KMS-11 (cell line): ENCODE measurements around the gene IMMP2L.

Experiments
- H2AFZ ChIP-seq: fragments of 200-600 bp; sonication (generic); 2 replicates; pipeline ENCODE4 v1.6.1; 2016; ENCODE audit warnings: antibody characterized with exemption, mixed run types, low read depth
- H3K27ac ChIP-seq: fragments of 200-600 bp; sonication (generic); 2 replicates; pipeline ENCODE4 v1.6.1; 2016; ENCODE audit warnings: mild to moderate bottlenecking, mixed run types
- H3K27me3 ChIP-seq: fragments of 200-600 bp; sonication (generic); 2 replicates; pipeline ENCODE4 v1.6.1; 2017; ENCODE audit warnings: mild to moderate bottlenecking, low read depth, mixed run types, moderate library complexity; ENCODE audit not compliant: insufficient read depth
- H3K36me3 ChIP-seq: fragments of 200-600 bp; sonication (generic); 2 replicates; pipeline ENCODE4 v1.6.1; 2017; ENCODE audit warnings: mild to moderate bottlenecking, mixed run types; ENCODE audit not compliant: insufficient read depth
- H3K4me1 ChIP-seq: fragments of 200-600 bp; sonication (generic); 2 replicates; pipeline ENCODE4 v1.6.1; 2016; ENCODE audit warnings: mild to moderate bottlenecking, low read depth, mixed run types; ENCODE audit not compliant: poor library complexity, severe bottlenecking
- H3K4me2 ChIP-seq: fragments of 200-600 bp; sonication (generic); 2 replicates; pipeline ENCODE4 v1.7.0; 2016; ENCODE audit warnings: mild to moderate bottlenecking, mixed run types
- H3K4me3 ChIP-seq: fragments of 200-600 bp; sonication (generic); IDR thresholded peaks from 2 replicates; pipeline ENCODE4 v1.6.1; 2017; ENCODE audit warnings: low read depth, low read length, mixed read lengths; ENCODE audit not compliant: insufficient read depth
- H3K79me2 ChIP-seq: fragments of 200-600 bp; sonication (generic); 2 replicates; pipeline ENCODE4 v1.6.1; 2016; ENCODE audit warnings: low read depth, mixed run types; ENCODE audit not compliant: insufficient read depth
- H3K9ac ChIP-seq: fragments of 200-600 bp; sonication (generic); 2 replicates; pipeline ENCODE4 v1.6.1; 2016; ENCODE audit warnings: mild to moderate bottlenecking, mixed run types
- H4K20me1 ChIP-seq: fragments of 200-600 bp; sonication (generic); 2 replicates; pipeline ENCODE4 v1.6.1; 2016; ENCODE audit warnings: mild to moderate bottlenecking, mixed run types; ENCODE audit not compliant: insufficient read depth
- TF ChIP-seq, protein P1 (sequence below): fragments of 200-600 bp; sonication (generic); conservative IDR thresholded peaks from 2 replicates; pipeline ENCODE4 v1.6.1; 2017; ENCODE audit warnings: low read depth, mild to moderate bottlenecking, antibody characterized with exemption, low read length, moderate library complexity, mixed read lengths

The IMMP2L gene

DNA sequence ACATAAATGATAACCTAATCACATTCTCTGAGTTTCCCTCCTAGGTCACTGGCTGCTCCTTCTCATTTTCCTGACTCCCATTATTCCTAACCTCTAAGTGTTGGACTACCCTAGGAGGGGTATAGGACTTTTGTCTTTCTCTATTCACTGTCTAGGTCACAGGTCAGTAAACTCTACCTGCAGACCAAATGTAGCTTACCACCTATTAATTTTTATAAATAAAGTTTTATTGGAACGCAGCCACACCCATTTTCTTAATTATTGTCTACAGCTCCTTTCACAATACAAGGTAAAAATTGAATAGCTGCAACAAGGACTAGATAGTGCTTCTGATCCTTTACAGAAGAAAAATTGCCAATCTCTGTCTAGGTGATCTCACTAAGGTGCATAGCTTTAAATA lies 156.7 kb downstream of the IMMP2L start:
- Histone ChIP-seq H3K4me3 (no peak overlapping the region), H3K27ac (no peak overlapping the region), H3K4me2 (no peak overlapping the region), H3K27me3 (no peaks in the 10 kb centered on the region), H3K9ac (no peak overlapping the region), H3K79me2 (no peaks in the 10 kb centered on the region), H3K36me3 (no peaks in the 10 kb centered on the region), H3K4me1 (peaks cover 22% of the 10 kb centered on the region), H4K20me1 (no peaks in the 10 kb centered on the region), H2AFZ (no peak overlapping the region)
- TF ChIP-seq, protein P1, sequence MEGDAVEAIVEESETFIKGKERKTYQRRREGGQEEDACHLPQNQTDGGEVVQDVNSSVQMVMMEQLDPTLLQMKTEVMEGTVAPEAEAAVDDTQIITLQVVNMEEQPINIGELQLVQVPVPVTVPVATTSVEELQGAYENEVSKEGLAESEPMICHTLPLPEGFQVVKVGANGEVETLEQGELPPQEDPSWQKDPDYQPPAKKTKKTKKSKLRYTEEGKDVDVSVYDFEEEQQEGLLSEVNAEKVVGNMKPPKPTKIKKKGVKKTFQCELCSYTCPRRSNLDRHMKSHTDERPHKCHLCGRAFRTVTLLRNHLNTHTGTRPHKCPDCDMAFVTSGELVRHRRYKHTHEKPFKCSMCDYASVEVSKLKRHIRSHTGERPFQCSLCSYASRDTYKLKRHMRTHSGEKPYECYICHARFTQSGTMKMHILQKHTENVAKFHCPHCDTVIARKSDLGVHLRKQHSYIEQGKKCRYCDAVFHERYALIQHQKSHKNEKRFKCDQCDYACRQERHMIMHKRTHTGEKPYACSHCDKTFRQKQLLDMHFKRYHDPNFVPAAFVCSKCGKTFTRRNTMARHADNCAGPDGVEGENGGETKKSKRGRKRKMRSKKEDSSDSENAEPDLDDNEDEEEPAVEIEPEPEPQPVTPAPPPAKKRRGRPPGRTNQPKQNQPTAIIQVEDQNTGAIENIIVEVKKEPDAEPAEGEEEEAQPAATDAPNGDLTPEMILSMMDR: no peak

DNA sequence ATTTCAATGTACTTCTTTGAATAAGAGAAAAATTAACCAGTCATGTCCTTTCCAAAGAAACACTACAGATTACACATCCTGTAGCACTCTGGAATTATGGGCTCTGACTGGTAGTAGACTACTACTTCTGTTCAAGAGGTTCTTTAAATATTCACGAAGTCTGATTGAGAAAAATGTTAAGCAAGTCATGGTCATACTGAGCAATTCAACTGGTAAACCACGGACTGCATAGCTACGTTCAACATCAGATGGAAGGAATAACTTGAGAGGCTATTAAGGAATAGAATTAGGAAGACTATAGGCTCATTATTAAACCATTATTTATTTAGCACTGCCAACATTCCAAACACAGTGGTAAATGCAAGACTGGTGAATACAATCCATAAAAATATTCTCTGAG lies 160.8 kb downstream of the IMMP2L start:
- H3K4me3 ChIP-seq: no peak overlapping the region
- H3K27me3 ChIP-seq: no peaks in the 10 kb centered on the region
- no peaks in the 10 kb centered on the region for H3K79me2 ChIP-seq
- no peak overlapping the region for H2AFZ ChIP-seq
- H3K9ac ChIP-seq: no peak overlapping the region
- H3K36me3 ChIP-seq: no peaks in the 10 kb centered on the region
- H3K27ac ChIP-seq: no peak overlapping the region
- no peak overlapping the region for H3K4me2 ChIP-seq
- no peaks in the 10 kb centered on the region for H4K20me1 ChIP-seq
- TF ChIP-seq, protein P1: no peak
- no peaks in the 10 kb centered on the region for H3K4me1 ChIP-seq

DNA sequence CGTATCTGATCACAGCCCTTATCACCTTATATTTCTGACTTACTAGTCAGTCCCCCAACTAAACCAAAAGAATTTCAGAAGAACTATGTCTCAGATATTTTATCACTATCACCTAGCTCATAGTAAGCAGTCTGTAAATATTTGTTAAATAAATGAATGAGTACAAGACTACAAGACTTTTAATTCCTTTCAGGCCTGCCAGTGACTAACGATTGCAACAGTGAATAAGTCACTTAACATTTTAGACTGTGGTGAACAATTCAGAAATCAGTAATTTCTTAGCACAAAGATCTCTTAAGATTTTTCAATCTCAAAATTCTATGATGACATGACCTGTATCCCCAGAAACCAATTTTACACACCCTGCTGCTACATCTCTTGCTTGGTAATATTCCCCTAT lies 162.2 kb downstream of the IMMP2L start:
- Histone ChIP-seq H3K4me2 (no peak overlapping the region), H3K36me3 (no peaks in the 10 kb centered on the region), H4K20me1 (no peaks in the 10 kb centered on the region), H3K4me3 (no peak overlapping the region), H3K27ac (no peak overlapping the region), H2AFZ (no peak overlapping the region), H3K27me3 (no peaks in the 10 kb centered on the region), H3K79me2 (no peaks in the 10 kb centered on the region), H3K4me1 (no peaks in the 10 kb centered on the region), H3K9ac (no peak overlapping the region)
- TF ChIP-seq, protein P1: no peak

DNA sequence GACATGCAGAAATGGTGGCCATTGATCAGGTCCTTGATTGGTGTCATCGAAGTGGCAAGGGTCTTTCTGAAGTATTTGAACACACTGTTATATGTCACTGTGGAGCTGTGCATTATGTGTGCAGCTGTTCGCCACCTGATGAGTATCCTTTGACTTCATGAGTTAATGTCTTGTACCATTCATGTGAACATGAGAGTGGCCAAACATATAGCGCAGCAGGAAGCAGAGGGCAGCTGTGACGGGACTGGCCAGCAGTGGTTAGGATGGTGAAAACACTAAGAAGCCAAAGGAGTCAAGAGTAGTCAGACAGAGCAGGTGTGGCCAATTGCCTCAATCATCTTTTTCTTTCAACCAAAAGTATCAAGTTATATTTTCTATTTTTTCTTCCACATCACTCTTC lies 167.4 kb downstream of the IMMP2L start:
- H3K4me2 ChIP-seq: no peak overlapping the region

More for the DNA sequence above, 167.4 kb downstream of the IMMP2L start:
- no peak overlapping the region for H2AFZ ChIP-seq
- no peaks in the 10 kb centered on the region for H3K79me2 ChIP-seq
- H3K36me3 ChIP-seq: no peaks in the 10 kb centered on the region
- TF ChIP-seq, protein P1: no peak
- H3K4me3 ChIP-seq: no peak overlapping the region
- no peak overlapping the region for H3K9ac ChIP-seq
- no peaks in the 10 kb centered on the region for H4K20me1 ChIP-seq
- H3K27ac ChIP-seq: no peak overlapping the region
- no peaks in the 10 kb centered on the region for H3K27me3 ChIP-seq
- H3K4me1 ChIP-seq: no peaks in the 10 kb centered on the region
